ENCODE data around the gene TOM1. TPM values are rescaled to one million over a fixed set of nuclear protein-coding genes. Genes with fewer than 3 reads are reported as not detected.

TOM1 gene
- total and polyA plus RNA-seq, 12 donors = 51.1 to 72.5 (median 62.6) TPM

DNA sequence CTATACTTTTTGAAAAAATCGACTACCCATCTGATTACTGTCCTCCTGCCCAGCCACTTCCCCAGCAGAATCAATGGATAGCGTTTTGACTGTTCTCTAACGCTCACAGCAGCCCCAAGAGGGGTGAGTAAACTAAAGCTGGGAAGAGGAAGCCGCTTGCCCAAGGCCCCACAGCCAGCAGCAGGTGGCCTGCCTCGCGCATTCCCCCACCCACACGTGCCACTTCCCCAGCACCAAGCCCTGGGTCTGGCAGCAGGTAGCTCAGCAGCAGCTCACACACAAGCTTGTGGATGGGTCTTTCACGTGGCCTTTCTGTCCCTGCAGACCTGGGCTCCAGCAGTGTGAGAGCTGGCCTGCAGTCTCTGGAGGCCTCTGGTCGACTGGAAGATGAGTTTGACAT lies 34.3 kb downstream of the TOM1 start:
- WGBS, 2 donors = 67 to 71% methylated on average over 9 of the region's 9 CpGs
- intact Hi-C loops (cut with DNase I) = no loop called here
- TF ChIP-seq, protein P1, sequence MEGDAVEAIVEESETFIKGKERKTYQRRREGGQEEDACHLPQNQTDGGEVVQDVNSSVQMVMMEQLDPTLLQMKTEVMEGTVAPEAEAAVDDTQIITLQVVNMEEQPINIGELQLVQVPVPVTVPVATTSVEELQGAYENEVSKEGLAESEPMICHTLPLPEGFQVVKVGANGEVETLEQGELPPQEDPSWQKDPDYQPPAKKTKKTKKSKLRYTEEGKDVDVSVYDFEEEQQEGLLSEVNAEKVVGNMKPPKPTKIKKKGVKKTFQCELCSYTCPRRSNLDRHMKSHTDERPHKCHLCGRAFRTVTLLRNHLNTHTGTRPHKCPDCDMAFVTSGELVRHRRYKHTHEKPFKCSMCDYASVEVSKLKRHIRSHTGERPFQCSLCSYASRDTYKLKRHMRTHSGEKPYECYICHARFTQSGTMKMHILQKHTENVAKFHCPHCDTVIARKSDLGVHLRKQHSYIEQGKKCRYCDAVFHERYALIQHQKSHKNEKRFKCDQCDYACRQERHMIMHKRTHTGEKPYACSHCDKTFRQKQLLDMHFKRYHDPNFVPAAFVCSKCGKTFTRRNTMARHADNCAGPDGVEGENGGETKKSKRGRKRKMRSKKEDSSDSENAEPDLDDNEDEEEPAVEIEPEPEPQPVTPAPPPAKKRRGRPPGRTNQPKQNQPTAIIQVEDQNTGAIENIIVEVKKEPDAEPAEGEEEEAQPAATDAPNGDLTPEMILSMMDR (IDR thresholded peaks at IDR 0.05) = no peak
- no peak for ATAC-seq
- H3K9me3 ChIP-seq = no peaks in the 10 kb centered on the region
- H3K4me1 ChIP-seq = peaks cover 0 to 56% (median 34%) of the 10 kb centered on the region in 9 donors
- no peak for DNase-seq
- H3K27ac ChIP-seq = peak overlapping the region in 2 of 10 donors; percentile 15 to 17
- peaks cover 0 to 99% (median 63%) of the 10 kb centered on the region in 9 donors for H3K36me3 ChIP-seq
- no peaks in the 10 kb centered on the region for H3K27me3 ChIP-seq
- no peak overlapping the region for H3K4me3 ChIP-seq

DNA sequence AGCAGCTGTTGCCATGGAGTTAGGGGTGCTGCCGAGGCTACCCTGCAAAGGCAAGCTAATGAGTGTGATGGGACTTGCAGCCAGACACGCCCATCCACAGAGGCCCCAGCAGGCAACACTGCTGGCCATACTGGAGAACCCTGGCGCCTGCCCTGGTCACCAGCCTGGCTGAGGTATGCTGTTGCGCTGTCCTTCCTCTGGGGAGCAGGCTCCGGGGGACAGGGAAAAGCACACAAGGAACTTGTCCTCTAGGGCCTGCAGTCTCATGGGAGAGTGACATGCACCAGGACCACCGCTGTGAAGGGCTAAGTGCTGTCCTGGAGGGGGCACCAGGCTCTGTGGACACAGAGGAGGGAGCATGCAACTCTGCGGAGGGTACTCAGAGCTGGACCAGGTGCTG lies 35.8 kb downstream of the TOM1 start:
- 80 to 81% methylated on average over 7 of the region's 7 CpGs for WGBS, 2 donors
- Histone ChIP-seq H3K27ac (peak overlapping the region in 2 of 10 donors; percentile 46 to 54), H3K36me3 (peaks cover 0 to 100% (median 66%) of the 10 kb centered on the region in 9 donors), H3K9me3 (no peaks in the 10 kb centered on the region), H3K4me1 (peaks cover 0 to 47% (median 34%) of the 10 kb centered on the region in 9 donors), H3K27me3 (no peaks in the 10 kb centered on the region), H3K4me3 (no peak overlapping the region)
- DNase-seq (no peak), ATAC-seq (peak in 2 of 8 donors; percentile 10 to 11)
- TF ChIP-seq, protein P1 (IDR thresholded peaks at IDR 0.05) = no peak
- intact Hi-C loops (cut with DNase I) = no loop called here

DNA sequence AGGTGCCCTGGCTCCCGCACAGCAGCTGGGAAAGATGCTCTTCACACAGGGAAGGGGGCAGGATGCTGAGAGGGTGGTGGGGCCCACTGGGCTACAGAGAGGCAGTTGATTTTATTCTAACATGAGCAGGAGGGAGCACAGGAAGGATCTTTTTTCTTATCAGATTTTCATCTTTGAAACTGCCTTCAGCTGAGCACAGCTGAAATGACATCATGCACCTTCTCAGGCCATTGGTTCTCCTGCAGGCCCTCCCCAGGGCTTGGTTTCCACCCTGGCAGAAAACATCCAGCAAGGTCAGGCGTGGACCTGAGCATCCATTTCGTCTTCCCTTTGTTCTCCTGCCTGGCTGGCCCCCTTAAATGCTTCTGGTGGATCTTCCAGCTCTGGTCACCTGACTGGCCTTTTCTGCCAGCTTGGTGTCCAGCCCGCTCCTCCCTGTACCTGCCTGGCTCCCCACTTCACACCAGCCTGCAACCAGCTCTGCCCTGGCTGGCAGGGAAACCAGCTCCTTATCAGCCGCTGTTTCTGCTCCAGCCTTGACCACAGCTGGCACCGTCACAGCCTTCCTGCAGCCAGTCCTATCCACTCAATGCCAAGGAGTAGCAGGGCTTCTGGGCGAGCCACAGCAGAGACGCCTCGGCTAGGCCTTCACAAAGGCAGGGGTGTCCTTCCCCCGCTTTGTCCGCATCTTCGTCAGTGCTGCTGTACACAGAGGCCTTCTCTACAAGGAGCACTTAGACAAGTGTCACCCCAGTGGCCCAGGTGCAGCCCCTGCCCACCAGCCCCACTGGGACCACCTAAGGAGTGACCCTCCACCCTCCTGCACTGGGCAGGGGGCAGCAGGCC lies 36.5 kb downstream of the TOM1 start:
- peak; percentile 40 to 70 for DNase-seq
- Histone ChIP-seq H3K9me3 (no peaks in the 10 kb centered on the region), H3K4me1 (peaks cover 0 to 40% (median 28%) of the 10 kb centered on the region in 9 donors), H3K27me3 (no peaks in the 10 kb centered on the region), H3K27ac (peak overlapping the region in 6 of 10 donors; percentile 10 to 56 (median 46)), H3K4me3 (no peak overlapping the region), H3K36me3 (peaks cover 0 to 100% (median 65%) of the 10 kb centered on the region in 9 donors)
- intact Hi-C loops (cut with DNase I) = no loop called here
- WGBS, 2 donors = 60% methylated on average over 12 of the region's 12 CpGs
- peak; percentile 50 to 80 (median 70) for ATAC-seq
- TF ChIP-seq, protein P1 (IDR thresholded peaks at IDR 0.05) = no peak

DNA sequence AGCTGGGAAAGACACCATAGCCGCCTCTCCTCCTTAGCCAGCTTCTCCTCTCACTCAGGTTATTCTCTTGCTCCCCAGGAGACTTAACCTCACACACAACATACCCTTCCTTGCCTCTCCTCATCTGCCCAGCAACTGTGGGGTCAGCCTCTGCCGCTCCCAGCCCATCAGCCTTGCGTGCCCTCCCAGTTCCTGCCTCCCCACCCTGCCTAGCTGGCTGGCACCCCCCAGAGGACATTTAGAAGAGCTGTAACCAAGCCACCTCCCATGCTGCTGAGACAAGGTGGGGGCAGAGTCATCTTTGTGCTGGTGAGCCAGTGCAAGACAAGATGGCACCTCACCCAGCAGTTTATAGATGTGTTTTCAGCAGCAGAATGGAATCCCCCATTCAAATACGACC lies 38.2 kb downstream of the TOM1 start:
- DNase-seq = no peak
- intact Hi-C loops (cut with DNase I) = no loop called here

More for the DNA sequence above, 38.2 kb downstream of the TOM1 start:
- peaks cover 0 to 96% (median 54%) of the 10 kb centered on the region in 9 donors for H3K36me3 ChIP-seq
- H3K9me3 ChIP-seq = no peaks in the 10 kb centered on the region
- peaks cover 0 to 25% (median 16%) of the 10 kb centered on the region in 9 donors for H3K4me1 ChIP-seq
- WGBS, 2 donors = 89 to 90% methylated on average over 4 of the region's 4 CpGs
- H3K4me3 ChIP-seq = no peak overlapping the region
- TF ChIP-seq, protein P1 (IDR thresholded peaks at IDR 0.05) = no peak
- no peak overlapping the region for H3K27ac ChIP-seq
- no peak for ATAC-seq
- H3K27me3 ChIP-seq = no peaks in the 10 kb centered on the region
